GM11168 (cell line): ENCODE results near the gene LCOR.

Experiments used
- in situ Hi-C: fragments of 300-500 bp; cut with MboI; formaldehyde crosslinking; loops from one replicate; pipeline ENCODE4 v1.12.0; 2022; ENCODE audit warnings: low sequenced_read_pairs; ENCODE audit not compliant: unreplicated experiment

Gene LCOR

GRCh38 chr10:96878057-96878456, 46.0 kb downstream of the LCOR start:
- in situ Hi-C loops, result no loop called here

DNA sequence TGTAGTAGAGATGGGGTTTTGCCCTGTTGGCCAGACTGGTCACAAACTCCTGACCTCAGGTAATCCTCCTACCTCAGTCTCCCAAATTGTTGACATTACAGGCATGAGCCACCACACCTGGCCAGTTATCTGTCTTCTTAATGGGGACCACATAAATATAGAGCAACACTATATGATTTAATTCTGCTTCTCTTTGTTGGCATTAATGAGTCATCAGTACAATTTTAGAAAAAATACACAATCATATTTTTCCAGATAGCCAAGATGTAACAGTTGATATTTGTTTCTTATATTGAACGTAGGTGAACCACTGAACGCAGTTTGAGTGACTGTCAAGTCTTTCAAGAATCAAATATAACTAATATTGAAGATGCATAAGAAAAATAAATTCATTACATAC, 48.5 kb downstream of the LCOR start:
- in situ Hi-C loops, result no loop called here

DNA sequence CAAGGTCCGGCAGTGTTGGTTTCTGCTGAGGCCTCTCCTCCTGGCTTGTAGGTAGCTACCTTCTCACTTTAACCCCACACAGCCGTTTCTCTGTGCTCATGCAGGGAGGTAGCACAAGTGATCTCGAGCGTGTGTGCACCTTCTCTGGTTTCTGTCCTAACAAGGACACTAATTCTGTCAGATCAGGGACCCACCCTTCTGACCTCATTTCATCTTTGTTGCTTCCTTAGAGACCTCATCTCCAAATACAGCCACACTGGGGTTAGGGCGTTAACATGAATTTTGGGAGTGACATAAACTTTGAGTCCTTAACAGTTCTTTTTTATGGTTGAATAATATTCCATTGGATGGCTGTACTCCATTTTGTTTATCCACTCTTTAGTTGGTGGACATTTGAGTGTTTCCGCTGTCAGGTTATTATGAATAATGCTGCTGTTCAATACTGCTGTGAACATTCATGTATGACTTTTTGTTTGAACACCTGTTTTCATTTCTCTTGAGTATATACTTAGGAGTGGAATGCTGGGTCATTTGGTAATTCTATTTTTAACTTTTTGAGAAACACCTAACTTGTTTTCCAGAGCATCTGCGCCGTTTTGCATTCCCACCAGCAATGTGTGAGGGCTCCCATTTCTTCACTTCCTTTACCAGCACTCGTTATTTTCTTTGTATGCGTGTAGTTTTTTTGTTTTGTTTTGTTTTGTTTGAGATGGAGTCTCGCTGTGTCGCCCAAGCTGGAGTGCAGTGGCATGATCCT, 57.5 kb downstream of the LCOR start:
- in situ Hi-C loops, result no loop called here

GRCh38 chr10:96890172-96890513, 58.0 kb downstream of the LCOR start:
- in situ Hi-C loops, result no loop called here

- in situ Hi-C loops, result no loop called here
Observed at GRCh38 chr10:96890580-96890979, 58.5 kb downstream of the LCOR start.

GRCh38 chr10:96891840-96892239, 59.7 kb downstream of the LCOR start:
- in situ Hi-C loops, result no loop called here

- in situ Hi-C loops, result no loop called here
Observed at GRCh38 chr10:96895662-96896424, 63.7 kb downstream of the LCOR start.

DNA sequence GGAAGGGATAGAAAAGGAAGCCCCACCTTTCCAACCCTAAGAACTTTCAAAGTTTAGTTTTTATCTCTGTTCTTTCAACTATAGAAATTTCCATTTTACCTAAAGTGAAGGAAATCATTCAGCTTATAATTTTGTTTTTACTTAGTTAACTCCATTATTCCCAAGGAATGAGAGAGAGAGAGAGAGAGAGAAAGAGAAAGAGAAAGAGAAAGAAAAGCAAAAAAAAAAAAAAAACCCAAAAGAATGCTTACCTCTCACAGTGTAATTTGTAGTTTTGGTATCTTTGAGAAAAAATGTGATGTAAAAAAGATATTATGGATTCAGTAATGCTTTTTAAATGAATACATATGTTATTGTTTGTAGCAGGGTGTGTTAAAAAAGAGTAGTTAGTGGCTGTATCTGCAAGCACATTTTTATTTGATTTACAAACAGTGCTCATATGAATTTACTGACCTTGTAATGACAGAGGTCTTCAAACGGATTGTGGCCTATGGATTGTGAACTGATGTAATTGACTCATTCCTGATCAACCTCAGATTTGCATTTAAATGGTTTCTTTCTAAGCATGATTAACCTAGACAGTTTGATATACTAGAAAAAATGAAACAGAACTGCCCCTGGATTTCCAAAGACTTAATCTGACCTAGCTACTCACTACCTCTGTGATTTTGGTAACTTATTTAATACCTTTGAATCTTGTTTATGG, 64.9 kb downstream of the LCOR start:
- in situ Hi-C loops, result no loop called here

DNA sequence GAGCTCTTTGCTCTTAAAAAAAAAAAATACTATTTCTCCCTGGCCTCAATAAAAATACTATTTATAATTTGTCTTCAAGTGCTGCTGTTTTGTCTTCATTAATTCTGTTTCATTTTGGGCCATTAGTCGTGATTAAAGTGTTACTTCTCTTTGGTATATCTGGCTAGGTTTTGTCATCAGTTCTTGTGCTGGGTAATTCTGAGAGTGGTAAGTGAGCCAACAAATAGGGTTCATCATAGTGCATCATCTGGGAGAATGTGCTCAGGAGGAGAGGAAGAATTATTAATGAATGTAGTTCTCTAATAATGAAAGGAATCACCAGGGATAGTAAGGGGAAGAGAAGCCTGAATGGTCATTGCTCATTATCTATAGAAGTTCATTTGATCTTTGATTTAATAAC, 70.0 kb downstream of the LCOR start:
- in situ Hi-C loops, result loop anchor here (5.0 kb wide), 1 partner anchor 75 kb away; no protein-coding TSS in a partner anchor

DNA sequence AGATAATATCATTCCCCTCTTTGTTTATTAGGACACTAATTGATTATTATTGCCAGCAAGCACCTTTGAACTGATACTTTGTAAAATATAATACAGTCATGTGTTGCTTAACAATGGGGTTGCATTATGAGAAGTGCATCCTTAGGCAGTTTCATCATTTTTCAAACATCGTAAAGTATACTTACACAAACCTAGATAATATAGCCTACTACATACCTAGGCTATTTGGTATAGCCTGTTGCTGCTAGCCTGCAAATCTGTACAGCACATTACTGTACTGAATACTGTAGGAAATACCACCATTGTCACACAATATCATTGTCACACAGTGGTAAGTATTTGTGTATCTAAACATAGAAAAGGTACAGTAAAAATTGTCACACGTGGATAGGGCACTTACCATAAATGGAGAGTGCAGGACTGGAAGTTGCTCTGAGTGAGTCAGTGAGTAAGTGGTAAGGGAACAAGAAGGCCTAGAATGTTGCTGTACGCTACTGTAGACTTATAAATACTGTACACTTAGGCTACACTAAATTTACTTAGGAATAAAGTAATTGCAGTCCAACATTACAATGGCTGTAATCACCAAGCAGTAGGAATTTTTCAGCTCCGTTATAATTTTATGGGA, 70.7 kb downstream of the LCOR start:
- in situ Hi-C loops, result loop anchor here (5.0 kb wide), 1 partner anchor 74 kb away; no protein-coding TSS in a partner anchor

- in situ Hi-C loops, result loop anchor here (5.0 kb wide), 1 partner anchor 73 kb away; no protein-coding TSS in a partner anchor
Observed at GRCh38 chr10:96904648-96905047, 72.5 kb downstream of the LCOR start.

DNA sequence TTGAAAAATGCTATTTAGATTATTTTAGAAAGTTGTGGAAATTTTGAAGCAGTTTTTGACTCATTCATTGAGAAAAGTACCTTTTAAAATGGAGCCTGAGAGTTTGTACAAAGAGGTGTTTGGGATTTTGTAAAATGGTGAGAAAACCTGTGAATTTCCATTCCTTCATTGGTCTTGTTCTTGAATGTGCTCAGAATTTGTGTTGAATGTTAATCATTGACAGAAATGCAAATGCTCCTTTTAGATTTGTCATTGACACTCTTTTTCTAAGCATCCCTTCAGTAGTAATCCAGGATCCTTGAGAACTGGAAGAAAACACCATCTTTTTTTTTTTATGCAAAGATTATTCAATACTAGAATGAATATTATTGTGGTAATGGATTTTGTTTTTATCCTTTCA, 74.8 kb downstream of the LCOR start:
- in situ Hi-C loops, result no loop called here

DNA sequence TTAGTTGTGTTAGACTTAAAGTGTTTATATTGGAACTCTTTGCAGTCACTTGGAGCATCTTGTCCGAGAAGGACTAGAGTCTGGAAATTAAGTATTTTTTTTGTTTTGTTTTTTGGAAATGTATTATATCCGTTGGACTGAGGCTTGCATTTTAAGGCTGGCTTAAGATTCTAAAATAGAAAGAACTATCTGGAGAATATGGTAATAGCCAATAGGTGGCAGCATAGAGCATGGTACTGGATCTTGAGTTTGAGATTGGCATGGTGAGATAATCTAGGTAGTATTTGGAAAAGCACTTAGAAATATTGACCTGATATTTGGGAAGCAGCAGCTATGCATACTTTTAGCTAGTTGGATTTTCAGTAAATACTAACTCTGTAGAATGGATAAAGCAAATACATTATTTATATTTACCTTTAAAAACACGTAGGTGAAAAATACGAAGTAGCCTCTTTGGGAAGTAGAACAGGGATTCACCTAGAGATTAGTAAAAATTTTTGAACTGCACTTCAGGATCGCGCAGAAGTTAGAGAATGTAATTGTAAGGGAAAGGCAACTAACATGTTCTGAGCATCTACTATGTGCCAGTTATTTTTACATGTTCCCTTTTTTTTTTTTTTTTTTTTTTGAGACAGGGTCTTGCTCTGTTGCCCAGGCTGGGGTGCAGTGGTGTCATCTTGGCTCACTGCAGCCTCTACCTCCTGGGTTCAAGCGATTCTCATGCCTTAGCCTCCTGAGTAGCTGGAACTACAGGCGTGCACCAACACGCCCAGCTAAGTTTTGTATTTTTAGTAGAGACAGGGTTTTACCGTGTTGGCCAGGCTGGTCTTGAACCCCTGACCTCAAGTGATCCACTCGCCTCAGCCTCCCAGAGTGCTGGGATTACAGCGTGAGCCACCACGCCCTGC, 78.6 kb downstream of the LCOR start:
- in situ Hi-C loops, result no loop called here

GRCh38 chr10:96912405-96912804, 80.3 kb downstream of the LCOR start:
- in situ Hi-C loops, result no loop called here

DNA sequence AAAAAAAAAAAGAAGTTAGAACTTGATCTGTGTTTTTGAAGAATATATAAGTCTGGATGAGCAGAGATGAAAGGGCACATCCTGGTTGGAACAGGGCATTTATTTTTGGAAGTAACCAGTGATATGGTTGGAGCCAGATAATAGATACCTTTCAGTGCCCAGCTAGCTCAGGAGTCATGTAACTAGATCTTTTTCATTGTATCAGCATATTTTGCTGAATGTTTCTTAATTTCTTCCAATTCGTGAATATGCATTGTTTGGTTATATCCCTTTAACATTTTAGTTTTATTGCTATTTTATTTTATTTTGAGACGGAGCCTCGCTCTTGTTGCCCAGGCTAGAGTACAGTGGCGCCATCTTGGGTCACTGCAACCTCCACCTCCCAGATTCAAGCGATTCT, 81.8 kb downstream of the LCOR start:
- in situ Hi-C loops, result no loop called here

DNA sequence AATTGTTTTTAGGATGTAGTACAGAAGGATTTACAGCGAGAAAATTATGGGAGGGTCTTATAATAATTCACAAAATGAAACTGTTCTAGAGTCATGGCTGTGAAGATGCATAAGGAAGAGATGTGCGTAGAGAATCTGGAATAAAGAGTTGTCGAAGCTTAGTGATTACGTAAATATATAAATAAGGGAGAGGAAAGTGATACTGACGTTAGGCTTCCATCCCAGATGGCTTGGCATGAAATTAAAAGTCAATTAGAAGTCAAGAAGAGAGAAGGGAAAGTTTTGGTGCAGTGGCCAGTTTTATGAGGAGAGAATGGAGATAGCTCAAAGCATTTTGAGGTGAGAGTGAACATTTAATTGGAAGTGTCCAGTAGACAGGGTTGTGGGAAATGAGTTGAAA, 85.5 kb downstream of the LCOR start:
- in situ Hi-C loops, result no loop called here

DNA sequence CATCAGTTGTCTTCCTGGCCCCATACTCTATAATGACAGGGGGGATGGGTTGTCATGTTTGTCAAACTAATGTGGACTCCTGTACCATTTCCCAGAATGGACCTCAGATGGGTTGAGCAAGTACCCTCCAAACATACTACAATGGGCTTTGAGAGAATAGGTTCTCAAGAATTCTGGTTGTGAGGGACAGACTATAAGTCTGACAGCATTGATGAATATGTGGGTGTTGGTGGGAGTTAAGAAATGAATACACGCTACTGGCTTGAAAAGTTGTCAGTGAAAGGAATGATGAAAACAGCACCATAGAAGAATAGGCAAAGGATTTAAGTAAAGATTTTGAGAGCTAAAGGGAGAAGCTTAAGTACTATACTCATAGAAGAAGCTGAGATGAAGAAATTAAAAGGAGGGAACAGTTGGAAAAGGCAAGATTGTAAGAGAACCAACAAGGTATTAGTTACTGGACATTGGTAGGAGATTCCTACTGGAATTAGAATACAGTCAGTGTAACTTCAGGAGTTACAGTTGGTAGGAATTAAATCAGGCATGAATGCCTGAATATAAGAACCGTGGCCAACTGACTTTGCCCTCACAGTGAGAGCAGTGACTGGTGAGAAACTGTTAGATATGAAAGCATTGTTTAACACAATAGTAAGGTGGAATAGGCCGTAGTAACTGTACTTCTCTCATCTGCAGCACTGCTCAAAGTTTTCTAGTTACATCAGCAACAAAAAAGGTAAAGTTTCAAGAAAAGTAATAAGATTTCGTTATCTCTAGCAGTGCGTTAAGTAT, 86.3 kb downstream of the LCOR start:
- in situ Hi-C loops, result no loop called here

DNA sequence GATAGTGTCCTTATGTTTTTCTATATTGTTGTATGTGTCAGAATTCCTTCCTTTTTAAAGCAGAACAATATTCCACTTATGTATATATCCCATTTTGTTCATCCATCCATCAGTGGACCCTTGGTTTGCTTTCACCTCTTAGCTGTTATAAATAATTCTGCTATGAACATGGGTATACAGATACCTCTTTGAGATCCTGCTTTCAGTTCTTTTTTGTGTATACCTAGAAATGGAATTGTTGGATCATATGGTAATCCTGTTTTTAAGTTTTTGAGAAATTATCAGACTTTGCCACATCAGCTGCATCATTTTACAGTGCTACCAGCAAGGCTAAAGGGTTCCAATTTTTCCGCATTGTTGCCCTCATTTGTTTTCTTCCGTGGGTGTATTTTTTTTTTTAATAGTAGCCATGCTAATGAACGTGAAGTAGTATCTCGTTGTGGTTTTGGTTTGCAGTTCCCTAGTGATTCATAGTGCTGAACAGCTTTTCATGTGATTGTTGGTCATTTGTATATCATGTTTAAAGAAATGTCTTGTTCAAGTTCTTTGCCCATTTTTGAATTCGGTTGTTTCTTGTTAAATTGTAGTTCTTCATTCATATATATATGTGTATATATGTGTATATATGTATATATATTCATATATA, 87.8 kb downstream of the LCOR start:
- in situ Hi-C loops, result no loop called here
